ENCODE results near the gene CDADC1.
"Not testable (repeated sequence)": the region's sequence is repeated elsewhere in the genome, so short reads cannot be mapped to it uniquely, and the experiment has no call there.

Gene CDADC1

GRCh38 chr13:49238621-49239020 is 9.1 kb upstream of the CDADC1 start:
- no peak for DNase-seq (ENCODE audit: low read depth)

- no peak for DNase-seq (ENCODE audit: low read depth)
Observed at GRCh38 chr13:49240017-49240416, 7.7 kb upstream of the CDADC1 start.

GRCh38 chr13:49241296-49241695 is 6.4 kb upstream of the CDADC1 start:
- no peak for DNase-seq (ENCODE audit: low read depth)

GRCh38 chr13:49245101-49245500 is 2.6 kb upstream of the CDADC1 start:
- no peak for DNase-seq (ENCODE audit: low read depth)

GRCh38 chr13:49246850-49247642 is 679 bp upstream of the CDADC1 start:
- no peak for DNase-seq (ENCODE audit: low read depth)

- no peak for DNase-seq (ENCODE audit: low read depth)
Observed at GRCh38 chr13:49248622-49249002, 887 bp downstream of the CDADC1 start.

- DNase-seq (ENCODE audit: low read depth), result no peak
Observed at GRCh38 chr13:49251326-49251725, 3.6 kb downstream of the CDADC1 start.

- DNase-seq (ENCODE audit: low read depth), result no peak
Observed at GRCh38 chr13:49253310-49253709, 5.6 kb downstream of the CDADC1 start.

GRCh38 chr13:49254007-49254406 is 6.3 kb downstream of the CDADC1 start:
- no peak for DNase-seq (ENCODE audit: low read depth)

GRCh38 chr13:49256841-49257240 is 9.1 kb downstream of the CDADC1 start:
- DNase-seq (ENCODE audit: low read depth), result no peak

GRCh38 chr13:49258089-49258796 is 10.5 kb downstream of the CDADC1 start:
- DNase-seq (ENCODE audit: low read depth), result no peak

GRCh38 chr13:49259586-49259985 is 11.9 kb downstream of the CDADC1 start:
- no peak for DNase-seq (ENCODE audit: low read depth)

- no peak for DNase-seq (ENCODE audit: low read depth)
Observed at GRCh38 chr13:49262634-49263033, 14.9 kb downstream of the CDADC1 start.

GRCh38 chr13:49265822-49266221 is 18.1 kb downstream of the CDADC1 start:
- DNase-seq (ENCODE audit: low read depth), result no peak

- no peak for DNase-seq (ENCODE audit: low read depth)
Observed at GRCh38 chr13:49271264-49271663, 23.5 kb downstream of the CDADC1 start.

- no peak for DNase-seq (ENCODE audit: low read depth)
Observed at GRCh38 chr13:49272296-49272695, 24.6 kb downstream of the CDADC1 start.

- no peak for DNase-seq (ENCODE audit: low read depth)
Observed at GRCh38 chr13:49278211-49278610, 30.5 kb downstream of the CDADC1 start.

GRCh38 chr13:49279112-49279511 is 31.4 kb downstream of the CDADC1 start:
- DNase-seq (ENCODE audit: low read depth), result no peak

GRCh38 chr13:49279885-49280284 is 32.2 kb downstream of the CDADC1 start:
- no peak for DNase-seq (ENCODE audit: low read depth)

- DNase-seq (ENCODE audit: low read depth), result no peak
Observed at GRCh38 chr13:49287995-49288394, 40.3 kb downstream of the CDADC1 start.

- DNase-seq (ENCODE audit: low read depth), result no peak
Observed at GRCh38 chr13:49288458-49288857, 40.7 kb downstream of the CDADC1 start.

GRCh38 chr13:49292742-49293486 is 45.2 kb downstream of the CDADC1 start:
- no peak for DNase-seq (ENCODE audit: low read depth)

GRCh38 chr13:49294723-49295122 is 47.0 kb downstream of the CDADC1 start:
- DNase-seq (ENCODE audit: low read depth), result not testable (repeated sequence)
